Osteoblast (primary cell): ENCODE data around the gene SPOCD1. TPM values are rescaled to one million over a fixed set of nuclear protein-coding genes. Genes with fewer than 3 reads are reported as not detected.

Experiments
- DNase-seq: peaks from one replicate; pipeline ENCODE4 v3.0.0; 2011; ENCODE audit warnings: low spot score, mixed read lengths; ENCODE audit not compliant: insufficient read length; ENCODE audit errors: missing footprints
- H2AFZ ChIP-seq: 2 replicates; pipeline ENCODE4 v1.6.0; 2011; ENCODE audit warnings: mild to moderate bottlenecking, low read length
- H3K27ac ChIP-seq: 2 replicates; pipeline ENCODE4 v1.5.1; 2011; ENCODE audit warnings: mild to moderate bottlenecking, low read depth, low read length, moderate library complexity
- H3K27me3 ChIP-seq: 2 replicates; pipeline ENCODE4 v1.6.0; 2012; ENCODE audit warnings: mild to moderate bottlenecking, control low read depth, inconsistent platforms, low read length, moderate library complexity; ENCODE audit not compliant: insufficient read depth
- H3K36me3 ChIP-seq: 2 replicates; pipeline ENCODE4 v1.5.1; 2011; ENCODE audit warnings: mild to moderate bottlenecking, low read length, control low read depth, moderate library complexity; ENCODE audit not compliant: insufficient read depth
- H3K4me1 ChIP-seq: 2 replicates; pipeline ENCODE4 v1.5.1; 2011; ENCODE audit warnings: mild to moderate bottlenecking, low read length, control low read depth, moderate library complexity; ENCODE audit not compliant: insufficient read depth
- H3K4me2 ChIP-seq: 2 replicates; pipeline ENCODE4 v1.6.0; 2011; ENCODE audit warnings: mild to moderate bottlenecking, low read length; ENCODE audit not compliant: insufficient read depth
- H3K4me3 ChIP-seq: fragments of 200-600 bp; sonication (generic); 3 replicates; pipeline ENCODE4 v1.5.1; 2012; ENCODE audit warnings: mild to moderate bottlenecking, low read length, inconsistent platforms; ENCODE audit not compliant: insufficient read depth
- H3K79me2 ChIP-seq: 2 replicates; pipeline ENCODE4 v1.6.0; 2012; ENCODE audit warnings: mild to moderate bottlenecking, low read length, control low read depth, inconsistent platforms; ENCODE audit not compliant: insufficient read depth
- H3K9me3 ChIP-seq: 2 replicates; pipeline ENCODE4 v1.5.1; 2011; ENCODE audit warnings: low read depth, low read length, control low read depth
- H4K20me1 ChIP-seq: 2 replicates; pipeline ENCODE4 v1.6.0; 2012; ENCODE audit warnings: mild to moderate bottlenecking, low read length, control low read depth; ENCODE audit not compliant: insufficient read depth
- CTCF ChIP-seq: IDR thresholded peaks from 2 replicates; pipeline ENCODE4 v1.5.1; 2011; ENCODE audit warnings: mild to moderate bottlenecking, low read depth, low read length, moderate library complexity; ENCODE audit errors: extremely low read depth
- total RNA-seq: library from RNA; depleted of rRNA; stranded (reverse); fragments of >200 nt; gene quantifications from 2 replicates; pipeline ENCODE4 v1.2.3, GENCODE V29; 2012

The SPOCD1 gene
- total RNA-seq, 1 donor = 58.6 TPM

GRCh38 chr1:31855038-31855845, 39.4 kb upstream of the SPOCD1 start:
- no peaks in the 10 kb centered on the region for H3K79me2 ChIP-seq
- H3K4me3 ChIP-seq = no peak overlapping the region
- peak overlapping the region; percentile 2 for H3K27ac ChIP-seq
- H2AFZ ChIP-seq = peak overlapping the region; percentile 89
- no peak overlapping the region for H3K4me2 ChIP-seq
- no peak for TF ChIP-seq CTCF
- no peaks in the 10 kb centered on the region for H3K36me3 ChIP-seq
- peak; percentile 86 for DNase-seq
- no peaks in the 10 kb centered on the region for H3K27me3 ChIP-seq
- no peaks in the 10 kb centered on the region for H4K20me1 ChIP-seq
- H3K4me1 ChIP-seq = peaks cover 9% of the 10 kb centered on the region
- H3K9me3 ChIP-seq = no peaks in the 10 kb centered on the region

GRCh38 chr1:31849653-31850052, 33.8 kb upstream of the SPOCD1 start:
- H4K20me1 ChIP-seq = no peaks in the 10 kb centered on the region
- H3K27ac ChIP-seq = no peak overlapping the region
- H3K4me2 ChIP-seq = no peak overlapping the region
- DNase-seq = no peak
- no peaks in the 10 kb centered on the region for H3K4me1 ChIP-seq
- H3K27me3 ChIP-seq = no peaks in the 10 kb centered on the region
- no peak overlapping the region for H2AFZ ChIP-seq
- no peaks in the 10 kb centered on the region for H3K36me3 ChIP-seq
- H3K79me2 ChIP-seq = no peaks in the 10 kb centered on the region
- no peak overlapping the region for H3K4me3 ChIP-seq
- no peak for TF ChIP-seq CTCF
- H3K9me3 ChIP-seq = no peaks in the 10 kb centered on the region

GRCh38 chr1:31848381-31848897, 32.6 kb upstream of the SPOCD1 start:
- Histone ChIP-seq H3K4me1 (peaks cover 6% of the 10 kb centered on the region), H3K79me2 (no peaks in the 10 kb centered on the region), H3K4me3 (no peak overlapping the region), H3K9me3 (no peaks in the 10 kb centered on the region), H2AFZ (no peak overlapping the region), H4K20me1 (no peaks in the 10 kb centered on the region), H3K27me3 (no peaks in the 10 kb centered on the region), H3K4me2 (no peak overlapping the region), H3K36me3 (no peaks in the 10 kb centered on the region), H3K27ac (no peak overlapping the region)
- no peak for TF ChIP-seq CTCF
- DNase-seq = no peak

GRCh38 chr1:31846484-31846883, 30.7 kb upstream of the SPOCD1 start:
- H3K27me3 ChIP-seq = no peaks in the 10 kb centered on the region
- H3K79me2 ChIP-seq = no peaks in the 10 kb centered on the region
- no peaks in the 10 kb centered on the region for H3K36me3 ChIP-seq
- no peak overlapping the region for H3K27ac ChIP-seq
- no peak overlapping the region for H3K4me2 ChIP-seq
- no peak for TF ChIP-seq CTCF
- no peaks in the 10 kb centered on the region for H4K20me1 ChIP-seq
- peak; percentile 54 for DNase-seq
- H3K4me3 ChIP-seq = no peak overlapping the region
- no peak overlapping the region for H2AFZ ChIP-seq
- peaks cover 10% of the 10 kb centered on the region for H3K4me1 ChIP-seq
- no peaks in the 10 kb centered on the region for H3K9me3 ChIP-seq
